NCI-H1436 treated with DMSO at 0.1 percent for 48 hours (cell line): Measurements from ENCODE around the gene PKHD1.
"Not testable (repeated sequence)": the region's sequence is repeated elsewhere in the genome, so short reads cannot be mapped to it uniquely, and the experiment has no call there.

Experiments used
- DNase-seq: peaks from one replicate; lab custom pipeline; 2025; lab: John Stamatoyannopoulos, UW

Gene PKHD1

GRCh38 chr6:51855310-51856082 lies 231.9 kb downstream of the PKHD1 start:
- DNase-seq = no peak

GRCh38 chr6:51854876-51855275 lies 232.5 kb downstream of the PKHD1 start:
- DNase-seq = no peak

GRCh38 chr6:51854347-51854746 lies 233.1 kb downstream of the PKHD1 start:
- no peak for DNase-seq

GRCh38 chr6:51853109-51853508 lies 234.3 kb downstream of the PKHD1 start:
- DNase-seq = not testable (repeated sequence)

- DNase-seq = no peak
Measured at GRCh38 chr6:51846531-51846930, 240.9 kb downstream of the PKHD1 start.

GRCh38 chr6:51844336-51844735 lies 243.1 kb downstream of the PKHD1 start:
- DNase-seq = no peak

- no peak for DNase-seq
Measured at GRCh38 chr6:51843456-51844056, 243.9 kb downstream of the PKHD1 start.

GRCh38 chr6:51842804-51843378 lies 244.5 kb downstream of the PKHD1 start:
- DNase-seq = no peak

GRCh38 chr6:51842061-51842803 lies 245.2 kb downstream of the PKHD1 start:
- DNase-seq = no peak

- no peak for DNase-seq
Measured at GRCh38 chr6:51841626-51842025, 245.8 kb downstream of the PKHD1 start.

GRCh38 chr6:51839726-51840374 lies 247.6 kb downstream of the PKHD1 start:
- no peak for DNase-seq

GRCh38 chr6:51830666-51831065 lies 256.7 kb downstream of the PKHD1 start:
- DNase-seq = no peak

GRCh38 chr6:51827580-51827979 lies 259.8 kb downstream of the PKHD1 start:
- no peak for DNase-seq

- DNase-seq = no peak
Measured at GRCh38 chr6:51824940-51825339, 262.5 kb downstream of the PKHD1 start.

GRCh38 chr6:51820555-51820954 lies 266.9 kb downstream of the PKHD1 start:
- no peak for DNase-seq

- no peak for DNase-seq
Measured at GRCh38 chr6:51818520-51819022, 268.8 kb downstream of the PKHD1 start.

GRCh38 chr6:51817832-51818231 lies 269.6 kb downstream of the PKHD1 start:
- DNase-seq = no peak

- DNase-seq = no peak
Measured at GRCh38 chr6:51814418-51814817, 273.0 kb downstream of the PKHD1 start.

GRCh38 chr6:51813904-51814303 lies 273.5 kb downstream of the PKHD1 start:
- no peak for DNase-seq

GRCh38 chr6:51812231-51812630 lies 275.2 kb downstream of the PKHD1 start:
- no peak for DNase-seq

GRCh38 chr6:51805517-51805916 lies 281.9 kb downstream of the PKHD1 start:
- DNase-seq = no peak

GRCh38 chr6:51800603-51801002 lies 286.8 kb downstream of the PKHD1 start:
- DNase-seq = no peak
